Activated CD4-positive, CD25-positive, alpha-beta regulatory T cell treated with anti-CD3 and anti-CD28 coated beads, Interleukin-2, amount 50 U/mL, for 16 hours (primary cell): ENCODE results near the gene PRR23C.
"Not testable (repeated sequence)": the region's sequence is repeated elsewhere in the genome, so short reads cannot be mapped to it uniquely, and the experiment has no call there.

Experiments used
- DNase-seq: peaks from one replicate; pipeline ENCODE4 v3.0.0-alpha.2; 2020; ENCODE audit warnings: low read depth, low spot score

Gene PRR23C

DNA sequence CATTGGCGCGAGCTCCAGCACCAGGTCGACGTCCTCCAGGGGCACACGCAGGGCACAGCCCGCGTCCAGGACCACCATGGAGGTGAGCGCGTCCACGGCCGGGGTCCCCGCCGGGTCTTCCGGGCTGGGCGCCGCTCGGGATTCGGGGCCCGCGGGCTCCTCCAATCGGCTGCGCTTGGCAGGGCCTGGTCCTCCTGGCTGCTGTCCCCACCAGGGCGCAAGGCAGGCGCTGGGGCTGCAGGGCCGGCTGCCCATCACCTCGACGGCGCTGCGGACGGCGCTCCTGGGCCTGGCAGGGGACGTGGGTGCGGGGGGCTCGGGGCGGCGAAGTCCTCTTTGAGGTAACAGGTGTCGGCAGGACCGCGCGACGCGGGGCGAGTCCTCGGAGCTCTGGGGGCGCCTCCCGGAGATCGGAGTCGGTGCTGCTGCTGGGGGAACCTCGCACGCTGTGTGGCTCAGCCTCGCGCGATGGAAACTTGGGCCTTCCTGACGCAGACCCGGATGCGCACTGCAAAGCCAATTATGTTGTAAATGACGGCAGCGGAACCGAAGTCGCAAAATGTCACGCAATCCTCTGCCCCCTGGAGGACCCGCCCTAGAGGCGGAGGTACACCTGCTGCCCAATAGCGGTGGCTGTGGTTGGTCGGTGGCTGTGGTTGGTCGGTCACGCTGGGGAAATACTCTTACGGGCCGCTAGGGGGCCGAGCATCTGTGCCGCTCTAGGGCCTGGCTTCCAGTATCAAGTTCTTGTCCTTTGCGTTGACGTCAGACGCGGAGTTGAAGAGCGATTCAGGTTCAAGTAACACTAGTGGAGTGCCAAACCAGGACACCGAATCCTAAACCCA lies at the start of gene PRR23C:
PRR23C (minus strand) TSS at position 527 of the 845 bp plus-strand sequence; CDS start at position 255, 272 bp downstream.
- DNase-seq = no peak

DNA sequence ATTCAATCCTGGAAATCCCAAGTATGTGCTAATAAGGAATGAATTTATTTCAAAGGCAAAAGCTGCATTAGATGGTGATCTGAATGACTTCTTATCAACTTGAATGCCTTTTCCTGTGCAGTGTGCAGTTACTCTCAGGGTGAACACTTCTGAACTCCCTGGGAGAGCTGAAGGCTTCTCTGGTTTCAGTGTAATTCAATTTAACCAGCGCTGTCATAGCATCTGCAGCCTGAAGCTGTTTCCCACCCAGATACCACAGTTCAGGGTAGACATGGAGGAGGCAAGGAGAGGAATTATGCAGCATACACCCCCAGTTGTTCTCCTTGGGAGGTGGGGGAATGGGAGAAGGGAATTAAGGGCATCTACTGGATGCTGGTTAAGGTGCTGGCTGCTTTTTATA lies 49.1 kb upstream of the PRR23C start:
- no peak for DNase-seq

DNA sequence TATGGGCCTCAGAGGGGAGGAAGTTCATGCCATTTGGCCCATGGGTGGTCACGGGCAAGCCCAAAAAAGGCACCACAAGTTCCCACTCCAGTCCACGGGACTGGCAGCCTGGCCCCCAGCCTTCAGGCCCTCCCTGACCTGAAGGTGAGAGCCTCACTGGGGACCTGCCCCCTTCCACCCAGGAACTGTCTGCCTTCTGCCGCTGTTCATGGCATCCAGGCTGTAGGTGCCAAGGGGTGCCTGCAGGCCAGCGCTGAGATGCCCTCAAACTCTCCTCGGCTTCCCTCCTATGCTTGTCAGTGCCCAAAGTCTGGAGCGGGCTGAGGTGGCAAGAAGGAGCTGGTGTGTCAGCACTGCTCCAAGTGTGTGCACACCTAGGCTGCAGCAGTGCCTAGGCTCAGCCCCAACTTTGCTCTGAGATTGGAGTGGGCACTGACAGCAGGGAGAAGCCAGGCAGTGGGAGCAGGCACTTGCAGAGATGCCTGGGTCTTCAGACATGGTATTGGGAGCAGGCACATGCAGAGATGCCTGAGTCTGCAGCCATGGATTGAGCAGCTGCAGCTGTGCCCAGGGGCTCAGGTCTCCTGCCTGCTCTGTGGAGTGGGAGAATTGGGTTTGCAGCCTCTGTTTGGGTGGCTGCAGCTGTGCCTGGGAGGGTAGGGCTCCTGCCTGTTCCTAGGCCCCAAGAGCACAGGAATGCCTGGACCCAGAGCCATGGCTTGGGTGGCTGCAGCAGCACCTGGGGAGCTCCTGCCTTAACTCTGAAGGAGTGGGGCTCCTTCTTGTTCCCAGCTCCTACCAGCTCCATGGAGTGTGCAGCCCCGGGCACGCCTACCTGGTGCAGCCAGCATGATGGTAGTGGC lies 44.0 kb upstream of the PRR23C start:
- DNase-seq = no peak

DNA sequence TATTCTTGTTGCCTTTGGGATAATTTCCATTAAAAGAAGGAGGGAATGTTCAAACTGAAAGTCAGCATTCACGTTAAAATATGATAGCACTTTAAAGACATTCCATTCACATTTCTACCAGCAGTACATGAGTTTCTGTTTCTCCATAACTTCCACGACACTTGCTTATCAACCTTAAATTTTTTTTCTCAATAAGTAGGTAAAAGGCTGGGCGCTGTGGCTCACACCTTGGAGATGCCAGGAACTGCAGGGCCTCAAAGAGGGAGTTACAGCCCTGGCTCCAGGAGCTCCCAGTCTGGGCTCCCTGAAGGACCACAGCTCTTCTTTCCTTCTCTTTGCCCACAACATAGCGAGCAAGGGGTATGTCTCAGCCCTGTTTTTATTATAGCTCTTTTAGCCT lies 42.9 kb upstream of the PRR23C start:
- no peak for DNase-seq

DNA sequence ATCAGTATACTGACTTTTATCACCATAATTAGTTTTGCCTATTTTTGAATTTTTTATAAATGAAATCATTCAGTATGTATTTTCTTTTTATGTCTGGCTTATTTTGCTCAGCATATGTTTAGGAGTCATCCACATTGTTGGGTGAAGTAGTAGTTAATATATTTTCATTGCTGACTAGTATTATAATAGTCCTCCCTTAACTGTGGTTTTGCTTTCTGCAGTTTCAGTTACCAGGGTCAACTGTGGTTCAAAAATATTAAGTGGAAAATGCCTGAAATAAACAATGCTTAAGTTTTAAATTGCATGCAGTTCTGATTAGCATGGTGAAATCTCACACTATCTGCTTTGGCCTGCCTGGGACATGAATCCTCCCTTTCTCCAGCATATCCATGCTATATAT lies 39.5 kb upstream of the PRR23C start:
- DNase-seq = no peak

DNA sequence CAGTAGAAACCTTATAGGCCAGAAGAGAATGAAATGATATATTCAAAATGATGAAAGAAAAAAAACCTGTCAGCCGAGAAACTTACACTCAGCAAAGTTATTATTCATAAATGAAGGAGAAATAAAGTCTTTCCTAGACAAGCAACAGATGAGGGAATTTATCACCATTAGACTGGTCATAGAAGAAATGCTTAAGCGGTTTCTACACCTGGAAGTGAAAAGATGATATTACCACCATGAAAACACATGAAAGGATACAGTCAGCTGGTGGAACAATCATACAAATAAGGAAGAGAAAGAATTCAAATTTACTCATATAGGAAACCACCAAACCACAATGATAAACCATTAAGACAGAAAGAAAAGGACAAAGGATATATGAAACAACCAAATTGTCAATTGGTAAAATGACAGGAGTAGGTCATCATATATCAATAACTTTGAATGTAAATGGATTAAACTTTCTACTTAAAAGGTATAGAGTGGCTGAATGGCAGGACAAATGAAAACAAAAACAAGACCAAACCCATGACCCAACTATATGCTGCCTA lies 29.9 kb upstream of the PRR23C start:
- no peak for DNase-seq

DNA sequence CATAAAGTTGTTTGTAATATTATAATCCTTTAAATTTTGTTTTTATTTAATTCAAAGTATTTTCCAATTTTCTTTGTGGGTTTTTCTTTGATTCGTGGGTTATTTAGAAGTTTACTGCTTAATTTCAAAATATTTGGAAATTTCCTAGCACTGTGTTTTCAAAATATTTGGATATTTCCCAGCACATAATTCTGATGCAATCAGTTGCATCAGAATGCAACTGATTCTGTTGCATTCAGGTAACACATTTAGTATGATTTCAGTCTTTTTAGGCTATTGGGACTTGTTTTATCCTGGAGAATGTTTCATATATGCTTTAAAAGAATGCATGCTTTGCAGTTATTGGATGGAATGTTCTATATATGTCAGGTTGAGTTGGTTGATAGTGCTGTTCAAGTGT lies 18.2 kb upstream of the PRR23C start:
- DNase-seq = no peak

DNA sequence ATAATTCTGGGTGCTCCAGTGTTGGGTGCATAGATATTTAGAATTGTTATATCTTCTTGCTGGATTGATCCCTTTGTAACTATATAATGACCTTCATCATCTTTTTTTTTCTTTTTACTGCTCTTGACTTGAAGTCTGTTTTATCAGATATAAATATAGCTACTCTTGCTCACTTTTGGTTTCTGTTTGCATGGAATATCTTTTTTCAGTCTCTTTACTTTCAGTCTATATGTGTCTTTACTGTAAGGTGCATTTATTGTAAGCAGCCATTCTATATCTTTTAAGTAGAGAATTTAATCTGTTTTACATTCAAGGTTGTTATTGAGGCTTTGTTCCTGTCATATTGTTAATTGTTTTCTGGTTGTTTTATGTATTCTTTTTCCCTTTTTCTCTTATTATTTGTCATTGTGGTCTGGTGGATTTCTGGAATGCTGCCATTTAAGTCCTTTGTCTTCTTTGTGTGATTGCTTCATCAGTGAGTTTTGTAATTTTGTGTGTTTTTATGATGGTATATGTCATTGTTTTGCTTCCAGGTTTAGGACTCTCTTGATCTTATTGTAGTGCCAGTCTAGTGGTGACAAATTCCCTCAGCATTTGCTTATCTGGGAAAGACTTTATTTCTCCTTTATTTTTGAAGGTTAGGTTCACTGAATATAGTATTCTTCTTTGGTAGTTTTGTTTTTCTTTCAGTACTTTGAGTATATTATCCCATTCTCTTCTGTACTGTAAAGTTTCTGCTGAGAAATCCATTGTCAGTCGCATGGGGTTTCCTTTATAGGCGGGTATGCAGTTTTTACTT lies 8.3 kb upstream of the PRR23C start:
- no peak for DNase-seq

DNA sequence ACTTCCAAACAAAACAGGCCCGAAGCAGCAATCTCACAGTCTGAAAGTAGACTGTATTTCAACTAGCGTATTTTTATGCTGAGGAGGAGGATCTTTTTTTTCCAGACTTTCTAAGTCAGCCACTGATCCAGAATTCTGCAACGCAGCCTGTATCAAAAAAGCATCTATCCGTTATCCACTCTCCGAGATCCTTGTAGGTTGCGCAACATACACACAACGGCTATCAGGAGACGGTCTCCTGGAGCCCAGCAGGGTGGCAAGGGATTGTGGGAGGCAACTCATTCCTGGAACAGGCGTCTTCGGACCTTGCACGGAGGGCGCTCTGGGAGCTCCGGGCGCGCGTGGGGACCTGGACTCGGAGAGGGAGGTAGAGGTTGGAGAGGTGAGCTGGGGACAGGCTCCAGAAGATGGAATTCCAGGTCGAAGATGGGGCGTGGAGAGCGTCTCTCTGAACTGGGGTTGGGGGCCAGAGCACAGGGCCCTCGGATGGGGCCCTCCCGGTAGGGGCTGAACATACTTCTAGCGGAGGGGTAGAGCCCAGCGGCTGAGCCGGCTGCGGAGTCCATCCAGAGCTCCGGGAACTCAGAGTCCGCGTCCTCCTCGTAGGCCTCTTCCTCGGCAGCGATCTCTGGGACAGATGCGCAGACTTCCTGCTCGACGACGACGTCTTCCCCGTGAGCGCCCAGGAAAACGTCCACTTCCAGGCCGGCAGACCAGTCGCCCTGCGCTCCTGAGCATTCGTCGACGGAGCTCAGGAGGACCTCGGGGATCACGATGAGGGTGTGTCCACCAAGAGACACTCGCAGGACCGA lies 932 bp downstream of the PRR23C start:
- DNase-seq = no peak

DNA sequence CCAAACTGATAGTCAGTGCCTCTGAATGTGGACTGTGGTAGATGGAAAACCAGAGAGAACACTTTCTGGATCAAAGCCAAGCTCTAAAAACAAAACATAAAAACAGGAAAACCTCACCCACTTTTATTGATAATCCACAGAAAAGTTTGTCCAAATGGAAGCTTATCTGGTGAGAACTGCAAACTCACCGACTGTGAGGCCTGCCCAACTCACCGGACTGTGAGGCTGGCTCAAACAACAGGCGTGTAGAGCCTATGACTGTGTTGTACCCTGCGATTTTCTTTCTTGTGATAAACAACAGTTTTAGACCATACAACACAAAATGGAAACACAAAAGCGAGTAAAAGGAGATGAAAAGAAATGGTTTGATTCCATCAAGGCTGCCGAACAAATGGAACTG lies 7.2 kb downstream of the PRR23C start:
- no peak for DNase-seq

DNA sequence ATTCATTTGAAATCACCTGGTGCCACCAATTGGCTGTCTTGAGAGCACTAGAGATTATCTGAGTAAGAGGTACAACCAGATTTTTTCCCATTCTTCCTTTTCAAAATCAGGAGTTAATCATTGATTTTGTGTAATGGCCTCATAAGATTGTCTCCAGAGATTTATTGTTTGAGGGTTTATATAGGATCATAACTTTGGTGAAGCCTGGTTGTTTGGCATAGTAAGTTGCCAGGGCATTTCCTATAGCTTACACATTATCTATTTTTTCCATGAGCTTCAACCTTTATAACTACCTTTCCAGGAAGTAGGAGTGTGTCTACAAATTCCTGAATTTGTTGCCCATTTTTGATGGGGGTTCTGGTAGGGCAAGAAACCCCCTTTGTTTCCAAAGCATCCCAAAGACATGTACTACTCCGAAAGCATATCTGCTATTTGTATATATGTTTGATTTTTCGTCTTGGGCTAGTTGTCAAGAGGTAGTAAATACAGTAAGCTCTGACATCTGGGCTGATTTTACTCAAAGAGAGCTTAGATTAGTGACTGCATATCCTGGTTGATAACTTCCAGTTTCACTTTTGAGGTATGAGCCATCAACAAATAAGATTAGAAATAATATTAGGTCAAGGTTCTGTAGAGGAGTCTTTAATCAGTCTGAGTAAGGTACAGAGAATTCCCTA lies 12.2 kb downstream of the PRR23C start:
- no peak for DNase-seq

DNA sequence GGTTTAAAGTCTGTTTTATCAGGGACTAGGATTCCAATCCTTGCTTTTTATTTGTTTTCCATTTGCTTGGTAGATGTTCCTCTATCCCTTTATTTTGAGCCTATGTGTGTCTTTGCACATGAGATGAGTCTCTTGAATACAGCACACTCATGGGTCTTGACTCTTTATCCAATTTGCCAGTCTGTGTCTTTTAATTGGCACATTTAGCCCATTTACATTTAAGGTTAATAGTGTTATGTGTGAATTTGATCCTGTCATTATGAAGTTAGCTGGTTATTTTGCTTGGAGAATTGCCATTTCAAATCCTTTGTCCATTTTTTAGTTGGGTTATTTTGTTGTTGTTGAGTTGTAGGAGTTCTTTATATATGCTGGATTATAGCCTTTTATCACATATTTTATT lies 14.1 kb downstream of the PRR23C start:
- not testable (repeated sequence) for DNase-seq

DNA sequence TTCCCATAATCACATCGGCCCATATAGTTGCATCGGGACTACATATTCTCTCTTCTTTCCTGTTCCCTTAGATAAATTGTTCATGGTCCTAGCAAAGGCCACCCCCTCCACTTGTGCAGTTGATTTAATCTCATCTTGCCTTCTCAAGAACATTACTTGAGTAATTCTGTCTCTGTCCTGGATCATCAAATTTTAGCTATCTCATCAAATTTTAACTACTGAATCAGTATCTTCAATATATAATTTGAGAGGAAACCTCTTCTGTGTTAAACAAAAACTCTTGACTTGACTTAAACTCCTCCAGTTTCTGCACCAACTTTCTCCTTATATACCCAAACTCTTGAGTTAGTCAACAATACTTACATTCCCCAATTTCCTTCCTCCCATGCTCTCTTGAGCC lies 19.7 kb downstream of the PRR23C start:
- DNase-seq = no peak

DNA sequence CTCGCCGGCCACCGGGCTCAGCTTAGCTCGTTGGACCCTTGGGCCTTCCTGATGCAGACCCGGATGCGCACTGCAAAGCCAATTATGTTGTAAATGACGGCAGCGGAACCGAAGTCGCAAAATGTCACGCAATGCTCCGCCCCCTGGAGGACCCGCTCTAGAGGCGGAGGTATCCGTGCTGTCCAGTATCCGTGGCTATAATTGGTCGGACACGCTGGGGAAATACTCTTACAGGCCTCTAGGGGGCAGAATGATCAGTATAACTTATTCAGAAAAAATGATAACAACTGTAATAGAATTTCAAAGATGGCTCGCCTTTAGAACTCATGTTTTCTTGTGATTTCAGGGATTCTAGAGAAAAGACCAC lies 23.8 kb downstream of the PRR23C start, which contains the start of gene PRR23B:
PRR23B (minus strand) TSS at position 59 of the 367 bp plus-strand sequence. CDS start 265 bp downstream, outside the sequence.
- DNase-seq = no peak

DNA sequence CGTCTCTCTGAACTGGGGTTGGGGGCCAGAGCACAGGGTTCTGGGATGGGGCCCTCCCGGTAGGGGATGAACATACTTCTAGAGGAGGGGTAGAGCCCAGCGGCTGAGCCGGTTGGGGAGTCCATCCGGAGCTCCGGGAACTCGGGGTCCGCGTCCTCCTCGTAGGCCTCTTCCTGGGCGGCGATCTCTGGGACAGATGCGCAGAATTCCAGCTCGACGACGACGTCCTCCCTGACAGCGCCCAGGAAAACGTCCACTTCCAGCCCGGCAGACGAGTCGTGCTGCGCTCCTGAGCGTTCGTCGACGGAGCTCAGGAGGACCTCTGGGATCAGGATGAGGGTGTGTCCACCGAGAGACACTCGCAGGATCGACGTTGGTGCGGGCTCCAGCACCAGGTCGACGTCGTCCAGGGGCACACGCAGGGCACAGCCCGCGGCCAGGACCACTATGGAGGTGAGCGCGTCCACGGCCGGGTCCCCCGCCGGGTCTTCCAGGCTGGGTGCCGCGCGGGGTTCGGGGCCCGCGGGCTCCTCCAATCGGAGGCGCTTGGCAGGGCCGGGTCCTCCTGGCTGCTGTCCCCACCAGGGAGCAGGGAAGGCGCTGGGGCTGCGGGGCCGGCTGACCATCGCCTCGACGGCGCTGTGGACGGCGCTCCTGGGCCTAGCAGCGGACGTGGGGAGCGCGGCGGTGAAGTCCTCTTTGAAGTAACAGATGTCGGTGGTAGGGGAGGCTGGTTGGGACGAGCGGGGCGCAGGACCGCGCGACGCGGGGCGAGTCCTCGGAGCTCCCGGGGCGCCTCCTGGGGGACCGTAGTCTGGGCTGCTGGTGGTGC lies 24.4 kb downstream of the PRR23C start:
- no peak for DNase-seq

DNA sequence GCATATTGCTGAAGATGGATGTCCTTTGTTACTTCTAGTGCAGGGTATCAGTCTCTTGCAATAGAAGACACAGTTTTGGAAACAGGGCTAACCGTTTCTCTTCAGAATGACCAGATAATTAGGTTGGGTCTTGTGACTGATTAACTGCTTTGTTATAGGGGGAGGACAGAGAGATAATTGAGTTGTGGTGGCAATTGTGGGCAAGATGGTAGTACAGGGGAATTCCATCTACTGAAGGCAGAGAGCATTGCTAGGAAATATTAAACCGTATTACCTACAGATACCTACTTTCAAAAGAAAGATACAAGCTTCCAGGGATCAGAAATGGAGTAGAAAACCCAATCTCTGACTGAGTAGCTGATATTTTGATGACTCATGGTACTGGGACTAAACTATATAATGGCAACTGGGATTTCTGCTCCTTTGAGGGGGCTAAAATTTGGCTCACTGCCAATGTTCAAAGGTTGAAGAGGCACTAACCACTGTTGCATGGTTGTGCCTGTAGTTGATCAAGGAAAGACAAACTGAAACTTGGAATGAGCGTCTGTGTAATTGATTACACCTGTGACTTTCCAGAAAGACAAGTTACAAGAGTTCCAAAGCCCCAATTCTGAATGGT lies 28.2 kb downstream of the PRR23C start:
- no peak for DNase-seq

DNA sequence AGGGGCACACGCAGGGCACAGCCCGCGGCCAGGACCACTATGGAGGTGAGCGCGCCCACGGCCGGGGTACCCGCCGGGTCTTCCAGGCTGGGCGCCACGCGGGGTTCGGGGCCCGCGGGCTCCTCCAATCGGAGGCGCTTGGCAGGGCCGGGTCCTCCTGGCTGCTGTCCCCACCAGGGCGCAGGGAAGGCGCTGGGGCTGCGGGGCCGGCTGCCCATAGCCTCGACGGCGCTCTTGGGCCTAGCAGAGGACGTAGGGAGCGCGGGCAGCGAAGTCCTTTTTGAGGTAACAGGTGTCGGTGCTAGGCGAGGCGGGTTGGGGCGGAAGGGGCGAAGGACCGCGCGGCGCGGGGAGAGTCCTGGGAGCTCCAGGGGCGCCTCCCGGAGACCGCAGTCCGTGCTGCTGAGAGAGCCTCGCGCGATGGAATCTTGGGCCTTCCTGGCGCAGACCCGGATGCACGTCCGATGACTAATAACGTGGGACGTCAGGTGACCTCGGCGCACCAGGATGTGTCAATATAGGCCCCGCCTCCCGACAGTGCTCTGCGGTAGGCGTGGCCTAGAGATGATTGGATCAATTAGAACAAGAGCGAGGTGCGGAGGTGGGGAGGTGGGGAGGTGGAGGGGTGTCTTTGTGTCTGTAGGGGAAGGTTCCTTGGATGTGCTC lies 38.5 kb downstream of the PRR23C start, which contains the start of gene PRR23A:
PRR23A (minus strand) TSS at position 218 of the 666 bp plus-strand sequence; CDS start at position 218, 0 bp downstream.
- no peak for DNase-seq

DNA sequence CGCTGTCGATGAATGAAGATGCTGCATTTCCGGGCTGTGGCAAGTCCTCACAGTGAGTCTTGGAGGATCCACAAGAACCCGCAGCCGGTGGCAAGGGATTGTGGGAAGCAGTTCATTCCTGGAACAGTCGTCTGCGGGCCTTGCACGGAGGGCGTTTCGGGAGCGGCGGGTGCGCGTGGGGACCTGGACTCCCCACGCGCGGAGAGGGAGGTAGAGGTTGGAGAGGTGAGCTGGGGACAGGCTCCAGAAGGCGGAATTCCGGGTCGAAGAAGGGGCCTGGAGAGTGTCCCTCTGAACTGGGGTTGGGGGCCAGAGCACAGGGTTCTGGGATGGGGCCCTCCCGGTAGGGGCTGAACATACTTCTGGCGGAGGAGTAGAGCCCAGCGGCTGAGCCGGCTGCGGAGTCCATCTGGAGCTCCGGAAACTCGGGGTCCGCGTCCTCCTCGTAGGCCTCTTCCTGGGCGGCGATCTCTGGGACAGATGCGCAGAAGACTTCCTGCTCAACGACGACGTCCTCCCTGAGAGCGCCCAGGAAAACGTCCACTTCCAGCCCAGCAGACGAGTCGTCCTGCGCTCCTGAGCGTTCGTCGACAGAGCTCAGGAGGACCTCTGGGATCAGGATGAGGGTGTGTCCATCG lies 39.2 kb downstream of the PRR23C start:
- DNase-seq = no peak
